ENCODE measurements around the gene GPR35.

DNA sequence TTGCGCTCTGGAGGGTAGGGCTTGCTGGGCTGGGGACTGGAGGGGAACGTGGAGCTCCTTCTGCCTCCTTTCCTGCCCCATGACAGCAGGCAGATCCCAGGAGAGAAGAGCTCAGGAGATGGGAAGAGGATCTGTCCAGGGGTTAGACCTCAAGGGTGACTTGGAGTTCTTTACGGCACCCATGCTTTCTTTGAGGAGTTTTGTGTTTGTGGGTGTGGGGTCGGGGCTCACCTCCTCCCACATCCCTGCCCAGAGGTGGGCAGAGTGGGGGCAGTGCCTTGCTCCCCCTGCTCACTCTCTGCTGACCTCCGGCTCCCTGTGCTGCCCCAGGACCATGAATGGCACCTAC is 4.3 kb downstream of the GPR35 start:
- TF ChIP-seq EP300 (IDR thresholded peaks at IDR 0.05) = no peak
- TF ChIP-seq, protein P1, sequence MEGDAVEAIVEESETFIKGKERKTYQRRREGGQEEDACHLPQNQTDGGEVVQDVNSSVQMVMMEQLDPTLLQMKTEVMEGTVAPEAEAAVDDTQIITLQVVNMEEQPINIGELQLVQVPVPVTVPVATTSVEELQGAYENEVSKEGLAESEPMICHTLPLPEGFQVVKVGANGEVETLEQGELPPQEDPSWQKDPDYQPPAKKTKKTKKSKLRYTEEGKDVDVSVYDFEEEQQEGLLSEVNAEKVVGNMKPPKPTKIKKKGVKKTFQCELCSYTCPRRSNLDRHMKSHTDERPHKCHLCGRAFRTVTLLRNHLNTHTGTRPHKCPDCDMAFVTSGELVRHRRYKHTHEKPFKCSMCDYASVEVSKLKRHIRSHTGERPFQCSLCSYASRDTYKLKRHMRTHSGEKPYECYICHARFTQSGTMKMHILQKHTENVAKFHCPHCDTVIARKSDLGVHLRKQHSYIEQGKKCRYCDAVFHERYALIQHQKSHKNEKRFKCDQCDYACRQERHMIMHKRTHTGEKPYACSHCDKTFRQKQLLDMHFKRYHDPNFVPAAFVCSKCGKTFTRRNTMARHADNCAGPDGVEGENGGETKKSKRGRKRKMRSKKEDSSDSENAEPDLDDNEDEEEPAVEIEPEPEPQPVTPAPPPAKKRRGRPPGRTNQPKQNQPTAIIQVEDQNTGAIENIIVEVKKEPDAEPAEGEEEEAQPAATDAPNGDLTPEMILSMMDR (IDR thresholded peaks at IDR 0.05) = no peak

Data from upper lobe of left lung (tissue), 4 donors.